Dedifferentiated amniotic fluid mesenchymal stem cell (primary cell): Measurements from ENCODE around the gene GDF11.

Source experiments
- DNase-seq: peaks from one replicate; pipeline ENCODE4 v3.0.0-alpha.2; 2016; ENCODE audit errors: extremely low spot score

Gene GDF11

DNA sequence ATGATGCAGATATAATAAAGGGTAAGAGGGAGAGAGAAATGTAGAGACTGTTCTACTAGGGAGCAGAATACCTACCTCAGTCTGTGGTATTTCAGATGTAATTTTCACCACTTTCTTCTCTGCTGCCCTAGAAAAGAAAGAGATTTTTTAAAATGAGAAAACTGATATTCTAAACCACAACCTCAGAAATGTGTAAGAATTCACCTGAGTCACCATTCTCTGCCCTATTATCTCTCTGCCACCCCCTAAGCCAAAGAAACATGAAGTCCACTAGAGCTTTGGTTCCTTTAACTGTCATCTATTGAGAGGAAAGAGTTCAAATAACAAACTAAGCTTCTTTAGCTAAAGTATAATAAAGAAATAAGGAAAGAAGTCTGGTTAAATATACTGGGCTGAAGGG is 53.0 kb downstream of the GDF11 start:
- DNase-seq = no peak

DNA sequence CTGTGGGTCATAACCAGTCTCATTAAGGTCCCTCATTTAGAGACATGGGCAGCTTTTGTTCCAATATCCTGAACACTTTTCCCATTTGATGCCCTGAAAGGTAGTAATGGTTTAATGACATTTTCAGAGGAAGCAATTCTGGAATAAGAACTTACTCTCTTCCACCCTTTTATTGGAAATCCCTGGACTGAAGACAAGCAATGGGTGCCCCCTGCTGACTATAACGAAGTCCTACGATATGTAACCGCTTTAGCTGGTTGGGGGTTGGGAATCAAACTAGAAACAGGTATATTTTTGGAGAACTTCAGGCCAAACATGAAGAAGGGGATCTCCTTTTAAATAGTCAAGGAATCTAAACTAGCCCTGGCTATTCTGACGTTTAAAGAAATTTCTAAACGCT is 54.1 kb downstream of the GDF11 start:
- peak; percentile 14 for DNase-seq

DNA sequence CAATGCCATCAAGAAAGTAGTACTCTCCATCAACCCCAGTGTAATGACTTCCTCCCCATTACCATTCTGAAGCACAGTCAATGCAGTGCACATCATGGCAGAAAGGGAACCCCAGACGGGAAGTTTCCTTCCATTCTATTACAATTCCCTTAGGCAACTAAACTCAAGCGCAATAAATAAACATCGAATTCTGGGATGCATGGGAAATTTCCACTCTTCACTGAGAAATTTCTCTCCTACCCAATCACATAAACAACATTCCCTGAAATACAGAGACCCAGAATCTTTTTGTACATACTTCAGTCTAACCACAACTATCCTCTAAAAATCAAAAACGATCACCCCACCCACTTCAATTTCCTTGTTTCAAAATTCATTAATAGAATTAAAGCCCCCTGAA is 54.6 kb downstream of the GDF11 start:
- DNase-seq = no peak
